H1 (cell line): ENCODE data around the gene MPZL3. TPM values are rescaled to one million over a fixed set of nuclear protein-coding genes. Genes with fewer than 3 reads are reported as not detected.

Experiments
- polyA plus RNA-seq, 7 experiments: library from polyadenylated mRNA; depleted of rRNA in 3 of 7; stranded (reverse) in 5 of 7; unstranded in 2 of 7; fragments of >200 nt in 5 of 7; fragments of 200-250 nt in 2 of 7; gene quantifications; 1 replicate in 5 of 7; 2 replicates in 1 of 7; 4 replicates in 1 of 7; pipeline versions ENCODE4 v1.2.1 to v1.2.3, GENCODE V29; 2011 to 2013; ENCODE audit warnings: missing spikeins in 2 of 7, mixed read lengths in 2 of 7
- total RNA-seq: library from RNA; stranded (reverse); fragmentation: NEBNext Ultra II Directional; extraction: Animal tissue kit (Norgen Biotek cat#: 25700); gene quantifications from 2 replicates; pipeline ENCODE4 v1.2.1, GENCODE V29; 2021
- TF ChIP-seq, protein P1 (sequence below): fragments of 300-600 bp; sonication (generic); IDR thresholded peaks from 2 replicates; pipeline ENCODE4 v1.7.1; 2012; ENCODE audit warnings: low read length, moderate library complexity, mild to moderate bottlenecking, inconsistent platforms; ENCODE audit not compliant: insufficient replicate concordance

Gene MPZL3
- total and polyA plus RNA-seq, 2 of the 8 experiments (the other 6 are each of a cell fraction or from before 2014, with no cell fraction given), result 1.1 to 3.9 TPM

DNA sequence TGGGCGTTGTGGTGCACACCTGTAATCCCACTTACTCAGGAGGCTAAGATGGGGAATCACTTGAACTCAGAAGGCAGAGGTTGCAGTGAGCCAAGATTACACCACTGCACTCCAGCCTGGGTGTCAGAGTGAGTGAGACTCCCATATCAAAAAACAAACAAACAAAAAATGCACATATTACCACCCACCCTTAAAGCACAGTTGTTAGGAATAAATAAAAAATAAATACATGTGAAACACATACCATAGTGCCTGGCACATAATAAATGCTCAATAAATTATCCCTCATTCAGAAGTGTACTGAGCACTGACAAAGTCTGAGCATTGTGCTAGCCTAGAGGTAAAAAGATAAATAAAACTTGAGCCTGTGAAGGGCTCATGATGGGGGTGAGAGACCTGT lies 18.3 kb downstream of the MPZL3 start (continued):
- TF ChIP-seq, protein P1, sequence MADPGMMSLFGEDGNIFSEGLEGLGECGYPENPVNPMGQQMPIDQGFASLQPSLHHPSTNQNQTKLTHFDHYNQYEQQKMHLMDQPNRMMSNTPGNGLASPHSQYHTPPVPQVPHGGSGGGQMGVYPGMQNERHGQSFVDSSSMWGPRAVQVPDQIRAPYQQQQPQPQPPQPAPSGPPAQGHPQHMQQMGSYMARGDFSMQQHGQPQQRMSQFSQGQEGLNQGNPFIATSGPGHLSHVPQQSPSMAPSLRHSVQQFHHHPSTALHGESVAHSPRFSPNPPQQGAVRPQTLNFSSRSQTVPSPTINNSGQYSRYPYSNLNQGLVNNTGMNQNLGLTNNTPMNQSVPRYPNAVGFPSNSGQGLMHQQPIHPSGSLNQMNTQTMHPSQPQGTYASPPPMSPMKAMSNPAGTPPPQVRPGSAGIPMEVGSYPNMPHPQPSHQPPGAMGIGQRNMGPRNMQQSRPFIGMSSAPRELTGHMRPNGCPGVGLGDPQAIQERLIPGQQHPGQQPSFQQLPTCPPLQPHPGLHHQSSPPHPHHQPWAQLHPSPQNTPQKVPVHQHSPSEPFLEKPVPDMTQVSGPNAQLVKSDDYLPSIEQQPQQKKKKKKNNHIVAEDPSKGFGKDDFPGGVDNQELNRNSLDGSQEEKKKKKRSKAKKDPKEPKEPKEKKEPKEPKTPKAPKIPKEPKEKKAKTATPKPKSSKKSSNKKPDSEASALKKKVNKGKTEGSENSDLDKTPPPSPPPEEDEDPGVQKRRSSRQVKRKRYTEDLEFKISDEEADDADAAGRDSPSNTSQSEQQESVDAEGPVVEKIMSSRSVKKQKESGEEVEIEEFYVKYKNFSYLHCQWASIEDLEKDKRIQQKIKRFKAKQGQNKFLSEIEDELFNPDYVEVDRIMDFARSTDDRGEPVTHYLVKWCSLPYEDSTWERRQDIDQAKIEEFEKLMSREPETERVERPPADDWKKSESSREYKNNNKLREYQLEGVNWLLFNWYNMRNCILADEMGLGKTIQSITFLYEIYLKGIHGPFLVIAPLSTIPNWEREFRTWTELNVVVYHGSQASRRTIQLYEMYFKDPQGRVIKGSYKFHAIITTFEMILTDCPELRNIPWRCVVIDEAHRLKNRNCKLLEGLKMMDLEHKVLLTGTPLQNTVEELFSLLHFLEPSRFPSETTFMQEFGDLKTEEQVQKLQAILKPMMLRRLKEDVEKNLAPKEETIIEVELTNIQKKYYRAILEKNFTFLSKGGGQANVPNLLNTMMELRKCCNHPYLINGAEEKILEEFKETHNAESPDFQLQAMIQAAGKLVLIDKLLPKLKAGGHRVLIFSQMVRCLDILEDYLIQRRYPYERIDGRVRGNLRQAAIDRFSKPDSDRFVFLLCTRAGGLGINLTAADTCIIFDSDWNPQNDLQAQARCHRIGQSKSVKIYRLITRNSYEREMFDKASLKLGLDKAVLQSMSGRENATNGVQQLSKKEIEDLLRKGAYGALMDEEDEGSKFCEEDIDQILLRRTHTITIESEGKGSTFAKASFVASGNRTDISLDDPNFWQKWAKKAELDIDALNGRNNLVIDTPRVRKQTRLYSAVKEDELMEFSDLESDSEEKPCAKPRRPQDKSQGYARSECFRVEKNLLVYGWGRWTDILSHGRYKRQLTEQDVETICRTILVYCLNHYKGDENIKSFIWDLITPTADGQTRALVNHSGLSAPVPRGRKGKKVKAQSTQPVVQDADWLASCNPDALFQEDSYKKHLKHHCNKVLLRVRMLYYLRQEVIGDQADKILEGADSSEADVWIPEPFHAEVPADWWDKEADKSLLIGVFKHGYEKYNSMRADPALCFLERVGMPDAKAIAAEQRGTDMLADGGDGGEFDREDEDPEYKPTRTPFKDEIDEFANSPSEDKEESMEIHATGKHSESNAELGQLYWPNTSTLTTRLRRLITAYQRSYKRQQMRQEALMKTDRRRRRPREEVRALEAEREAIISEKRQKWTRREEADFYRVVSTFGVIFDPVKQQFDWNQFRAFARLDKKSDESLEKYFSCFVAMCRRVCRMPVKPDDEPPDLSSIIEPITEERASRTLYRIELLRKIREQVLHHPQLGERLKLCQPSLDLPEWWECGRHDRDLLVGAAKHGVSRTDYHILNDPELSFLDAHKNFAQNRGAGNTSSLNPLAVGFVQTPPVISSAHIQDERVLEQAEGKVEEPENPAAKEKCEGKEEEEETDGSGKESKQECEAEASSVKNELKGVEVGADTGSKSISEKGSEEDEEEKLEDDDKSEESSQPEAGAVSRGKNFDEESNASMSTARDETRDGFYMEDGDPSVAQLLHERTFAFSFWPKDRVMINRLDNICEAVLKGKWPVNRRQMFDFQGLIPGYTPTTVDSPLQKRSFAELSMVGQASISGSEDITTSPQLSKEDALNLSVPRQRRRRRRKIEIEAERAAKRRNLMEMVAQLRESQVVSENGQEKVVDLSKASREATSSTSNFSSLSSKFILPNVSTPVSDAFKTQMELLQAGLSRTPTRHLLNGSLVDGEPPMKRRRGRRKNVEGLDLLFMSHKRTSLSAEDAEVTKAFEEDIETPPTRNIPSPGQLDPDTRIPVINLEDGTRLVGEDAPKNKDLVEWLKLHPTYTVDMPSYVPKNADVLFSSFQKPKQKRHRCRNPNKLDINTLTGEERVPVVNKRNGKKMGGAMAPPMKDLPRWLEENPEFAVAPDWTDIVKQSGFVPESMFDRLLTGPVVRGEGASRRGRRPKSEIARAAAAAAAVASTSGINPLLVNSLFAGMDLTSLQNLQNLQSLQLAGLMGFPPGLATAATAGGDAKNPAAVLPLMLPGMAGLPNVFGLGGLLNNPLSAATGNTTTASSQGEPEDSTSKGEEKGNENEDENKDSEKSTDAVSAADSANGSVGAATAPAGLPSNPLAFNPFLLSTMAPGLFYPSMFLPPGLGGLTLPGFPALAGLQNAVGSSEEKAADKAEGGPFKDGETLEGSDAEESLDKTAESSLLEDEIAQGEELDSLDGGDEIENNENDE, result no peak
- TF ChIP-seq, all 59 proteins: peak for 0
